ENCODE measurements around the gene GPRIN1.
"Not testable (repeated sequence)": the region's sequence is repeated elsewhere in the genome, so short reads cannot be mapped to it uniquely, and the experiment has no call there.

The GPRIN1 gene

DNA sequence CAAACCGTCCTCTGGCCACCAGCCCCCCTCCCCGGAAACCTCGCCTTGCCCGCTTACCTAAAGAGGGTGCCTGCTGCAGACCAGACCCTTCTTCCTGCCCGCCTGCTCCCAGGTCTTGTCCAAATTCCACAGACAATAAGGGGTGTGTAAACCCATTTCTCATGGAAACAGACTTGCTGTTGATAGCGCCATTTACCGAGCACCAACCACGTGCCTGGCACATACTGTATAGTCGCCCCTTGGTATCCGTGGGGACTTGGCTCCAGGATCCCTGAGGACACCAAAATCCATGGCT, 35.7 kb downstream of the GPRIN1 start:
- no peak for DNase-seq (ENCODE audit: low read depth)

DNA sequence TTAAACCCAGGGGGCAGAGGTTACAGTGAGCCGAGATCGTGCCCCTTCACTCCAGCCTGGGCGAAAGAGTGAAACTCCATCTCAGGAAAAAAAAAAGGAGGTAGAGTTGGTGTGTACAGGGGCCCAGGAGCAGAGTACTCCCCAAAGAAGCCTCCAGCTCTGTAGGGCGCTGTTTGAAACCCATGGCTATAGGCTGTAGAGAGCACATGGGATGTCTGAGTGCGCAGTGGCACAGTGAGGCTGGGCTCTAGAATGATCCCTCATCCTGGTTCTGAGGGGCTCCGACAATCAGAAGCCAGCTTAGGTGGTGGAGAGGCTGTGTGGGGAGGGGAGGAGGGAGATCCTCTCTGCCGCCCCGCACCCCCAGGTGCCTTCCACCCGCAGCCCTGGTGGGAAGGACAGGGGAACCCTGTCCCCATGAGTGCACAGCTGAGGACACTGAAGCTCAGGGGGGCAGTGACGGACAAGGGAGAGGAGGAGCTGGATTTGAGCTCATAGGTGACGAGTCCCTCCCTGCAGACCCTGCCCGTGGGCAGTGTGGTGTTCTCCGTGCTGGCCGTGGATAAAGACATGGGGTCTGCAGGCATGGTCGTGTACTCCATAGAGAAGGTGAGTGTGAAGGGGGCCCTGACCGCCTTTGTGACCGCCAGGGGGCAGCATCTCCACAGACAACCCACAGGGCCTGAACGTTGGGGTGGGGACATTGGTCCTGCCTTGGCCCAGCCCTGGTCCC, 36.2 kb downstream of the GPRIN1 start:
- peak; percentile 21 for DNase-seq (ENCODE audit: low read depth)

DNA sequence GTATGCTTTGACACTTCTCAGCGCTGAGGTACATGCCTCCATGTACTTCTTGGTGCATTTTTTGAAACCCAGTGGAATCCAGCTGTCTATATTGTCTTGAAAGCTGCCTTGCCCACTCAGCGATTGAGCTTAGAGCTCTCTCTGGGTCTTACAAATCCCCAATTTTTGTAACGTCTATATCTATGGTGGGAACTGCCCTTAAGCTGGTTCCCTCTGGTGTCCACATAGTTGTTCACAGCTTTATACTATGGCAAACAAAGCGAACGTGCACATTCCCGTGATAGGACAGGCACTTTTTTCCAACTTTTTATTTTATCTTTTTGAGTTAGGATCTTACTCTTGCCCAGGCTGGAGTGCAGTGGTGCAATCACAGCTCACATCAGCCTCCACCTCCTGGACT, 39.9 kb downstream of the GPRIN1 start:
- DNase-seq (ENCODE audit: low read depth), result peak; percentile 22

DNA sequence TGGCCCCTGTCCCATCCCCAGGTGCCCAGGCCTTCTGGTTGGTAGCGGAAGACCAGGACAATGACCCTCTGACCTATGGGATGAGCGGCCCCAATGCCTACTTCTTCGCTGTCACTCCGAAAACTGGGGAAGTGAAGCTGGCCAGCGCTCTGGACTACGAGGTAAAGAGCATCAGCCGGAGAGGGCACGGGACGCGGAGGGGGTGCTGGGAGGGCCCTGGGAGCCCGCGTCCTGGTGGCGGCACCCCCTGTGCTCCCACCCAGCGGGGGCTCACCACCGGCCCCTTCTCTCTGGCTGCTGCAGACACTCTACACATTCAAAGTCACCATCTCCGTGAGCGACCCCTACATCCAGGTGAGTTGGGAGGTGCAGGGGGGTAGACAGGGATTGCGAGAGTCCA, 41.3 kb downstream of the GPRIN1 start:
- no peak for DNase-seq (ENCODE audit: low read depth)

DNA sequence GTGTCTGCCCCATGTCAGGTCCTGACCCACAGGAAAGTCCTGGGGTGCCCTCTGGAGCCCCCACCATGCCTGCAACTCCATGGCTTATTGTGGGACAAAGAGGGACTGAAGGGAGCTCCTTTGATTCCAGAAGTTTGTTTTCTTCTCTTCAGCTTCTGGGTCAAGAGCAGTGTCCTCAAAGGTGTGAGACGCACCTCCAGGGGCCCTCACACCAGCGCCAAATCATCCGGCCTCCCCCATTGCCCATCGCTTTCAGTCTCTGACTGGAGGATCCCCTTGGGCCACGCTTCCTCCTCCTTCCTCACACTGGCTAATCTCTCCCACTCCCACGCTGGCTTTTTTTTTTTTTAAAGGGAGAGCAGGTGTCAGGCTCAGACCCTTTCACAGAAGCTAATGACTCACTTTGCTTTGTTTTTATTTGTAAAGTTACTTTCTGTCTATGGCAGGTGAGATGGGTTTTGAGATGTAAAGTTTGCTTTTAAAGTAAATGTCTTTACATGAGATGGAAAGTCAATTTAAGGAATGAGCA, 44.1 kb downstream of the GPRIN1 start:
- no peak for DNase-seq (ENCODE audit: low read depth)

DNA sequence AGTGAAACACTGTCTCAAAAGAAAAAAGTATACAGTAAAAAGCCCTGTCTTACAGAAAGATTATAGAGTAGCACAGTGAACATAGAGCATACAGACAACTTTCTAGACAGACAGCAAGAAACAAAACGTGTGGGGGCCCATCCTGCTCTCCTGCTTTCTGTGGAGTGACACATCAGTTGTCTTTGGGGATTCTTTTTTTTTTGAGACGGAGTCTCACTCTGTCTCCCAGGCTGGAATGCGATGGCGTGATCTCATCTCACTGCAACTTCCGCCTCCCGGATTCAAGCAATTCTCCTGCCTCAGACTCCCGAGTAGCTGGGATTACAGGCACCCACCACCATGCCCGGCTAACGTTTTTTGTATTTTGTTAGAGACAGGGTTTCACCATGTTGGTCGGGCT, 46.0 kb downstream of the GPRIN1 start:
- no peak for DNase-seq (ENCODE audit: low read depth)

DNA sequence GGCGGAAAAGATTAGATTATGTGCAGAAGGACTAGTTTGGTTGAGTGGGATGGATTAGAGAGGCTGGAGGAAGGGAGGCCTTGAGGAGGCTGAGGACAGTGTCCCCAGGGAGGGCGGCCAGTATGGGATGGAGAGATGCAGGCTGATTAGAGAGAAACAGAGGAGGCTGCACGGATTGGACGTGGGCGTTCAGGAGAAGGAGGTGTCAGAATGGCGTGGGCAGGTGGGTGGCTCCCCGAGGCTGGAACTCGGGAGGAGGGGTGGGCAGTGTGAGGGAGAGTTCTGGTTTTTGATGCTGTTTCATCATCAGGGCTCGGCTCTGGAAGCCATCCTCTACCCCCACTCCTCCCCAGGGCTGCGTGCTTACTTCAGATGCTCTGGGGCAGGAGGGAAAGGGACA, 47.8 kb downstream of the GPRIN1 start:
- no peak for DNase-seq (ENCODE audit: low read depth)

DNA sequence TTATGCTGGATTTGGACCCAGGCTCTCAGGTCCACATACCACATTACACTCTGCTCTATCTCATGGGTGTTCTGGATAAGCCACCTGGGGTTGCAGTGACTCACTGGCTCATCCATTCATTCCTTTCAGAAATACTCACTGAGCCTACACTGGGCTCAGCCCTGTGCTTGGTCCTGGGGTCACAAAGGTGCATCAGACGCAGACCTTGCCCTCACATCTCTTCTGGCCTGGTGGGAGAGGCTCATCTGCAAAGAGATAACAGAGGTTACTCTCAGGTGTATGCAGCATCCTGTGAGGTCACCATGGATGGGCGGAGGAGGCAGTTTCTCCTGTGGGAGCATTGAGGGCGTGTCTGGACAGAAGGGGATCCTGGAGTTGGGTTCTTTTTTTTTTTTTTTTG, 48.7 kb downstream of the GPRIN1 start:
- no peak for DNase-seq (ENCODE audit: low read depth)

DNA sequence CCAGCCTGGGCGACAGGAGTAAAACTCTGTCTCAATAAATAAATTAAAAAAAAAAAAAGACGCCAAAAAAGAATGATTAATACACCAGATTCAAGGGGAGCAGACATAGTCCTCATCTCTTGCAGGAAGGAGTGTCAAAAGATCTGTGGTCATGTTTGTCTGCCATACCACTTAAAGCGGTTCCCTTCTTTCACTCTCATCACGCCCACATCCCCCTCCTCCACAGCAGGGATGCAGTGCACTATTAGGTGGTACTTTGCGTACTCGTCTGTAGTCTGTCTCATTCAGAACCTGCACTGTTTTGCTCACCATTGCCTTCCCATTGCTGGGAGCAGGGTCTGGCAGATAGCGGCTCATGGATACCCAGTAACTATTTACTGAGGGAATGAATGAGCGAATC, 49.6 kb downstream of the GPRIN1 start:
- DNase-seq (ENCODE audit: low read depth), result no peak

DNA sequence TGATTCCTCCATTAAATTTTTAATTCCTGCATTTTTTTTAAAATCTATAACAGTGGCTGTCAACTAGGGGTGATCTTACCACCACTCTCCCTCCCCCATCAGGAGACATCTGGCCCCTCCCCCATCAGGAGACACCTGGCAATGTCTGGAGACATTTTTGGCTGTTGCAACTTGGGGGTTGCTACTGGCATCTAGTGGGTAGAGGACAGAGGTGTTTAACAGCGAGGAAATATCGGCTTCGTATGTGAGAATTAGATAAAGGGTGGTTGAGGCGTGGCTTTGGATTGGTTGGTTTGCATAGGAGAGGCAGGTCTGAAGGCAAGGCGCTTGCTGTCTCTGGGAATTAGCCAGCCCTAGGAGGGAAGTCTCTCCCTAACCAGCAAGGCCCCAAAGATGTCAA, 50.3 kb downstream of the GPRIN1 start:
- no peak for DNase-seq (ENCODE audit: low read depth)

DNA sequence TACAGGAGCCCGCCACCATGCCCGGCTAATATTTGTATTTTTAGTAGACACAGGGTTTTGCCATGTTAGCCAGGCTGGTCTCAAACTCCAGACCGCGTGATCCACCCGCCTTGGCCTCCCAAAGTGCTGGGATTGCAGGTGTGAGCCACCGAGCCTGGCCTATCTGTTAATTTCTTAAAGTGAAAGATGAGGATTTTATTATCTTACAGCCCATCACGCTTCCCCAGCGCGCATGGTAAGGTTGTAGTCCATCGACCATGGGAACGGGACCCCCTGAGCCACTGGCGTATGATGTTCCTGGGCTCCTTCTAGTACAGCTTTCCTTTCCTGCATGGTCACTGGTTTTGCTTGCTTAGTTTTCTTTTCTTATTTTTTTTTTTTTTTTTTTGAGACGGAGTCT, 52.1 kb downstream of the GPRIN1 start:
- DNase-seq (ENCODE audit: low read depth), result no peak

DNA sequence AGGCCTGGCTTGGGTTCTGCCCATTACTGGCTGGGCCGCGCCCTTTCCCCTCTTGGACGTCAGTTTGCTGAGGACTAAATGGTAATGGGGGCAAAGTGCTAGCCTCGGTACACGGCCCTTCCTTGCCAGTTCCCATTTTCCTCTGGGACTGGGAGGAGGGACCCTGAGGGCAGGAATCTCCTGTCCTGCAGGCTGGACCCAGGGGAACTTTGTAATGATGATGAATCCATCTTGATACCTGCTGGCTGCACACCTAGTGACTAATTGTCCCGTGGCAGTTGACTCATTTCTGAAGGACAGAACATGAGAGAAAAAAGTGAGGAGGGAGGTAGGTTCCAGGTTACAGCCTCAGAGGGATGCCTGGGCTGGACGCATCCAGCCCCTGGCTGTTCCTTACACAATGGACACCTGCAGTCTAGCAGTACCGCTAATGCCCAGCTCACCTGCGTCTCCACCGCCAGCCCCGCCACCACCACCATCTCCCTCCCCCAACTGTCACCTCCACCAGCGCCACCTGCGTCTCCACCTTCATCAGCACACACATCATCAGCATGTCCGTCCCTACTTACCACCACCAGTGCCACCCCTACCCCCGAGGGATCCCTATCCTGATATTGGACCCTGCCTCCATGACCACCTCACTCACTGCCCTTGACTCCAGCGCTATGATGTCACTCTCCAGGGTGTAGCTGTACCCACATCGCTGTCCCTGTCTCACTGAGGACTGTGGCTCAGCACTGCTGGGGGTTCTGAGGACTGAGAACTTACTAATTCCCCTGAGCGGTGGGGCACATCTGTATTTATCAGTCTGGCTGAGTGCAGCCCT, 56.5 kb downstream of the GPRIN1 start:
- DNase-seq (ENCODE audit: low read depth), result no peak

DNA sequence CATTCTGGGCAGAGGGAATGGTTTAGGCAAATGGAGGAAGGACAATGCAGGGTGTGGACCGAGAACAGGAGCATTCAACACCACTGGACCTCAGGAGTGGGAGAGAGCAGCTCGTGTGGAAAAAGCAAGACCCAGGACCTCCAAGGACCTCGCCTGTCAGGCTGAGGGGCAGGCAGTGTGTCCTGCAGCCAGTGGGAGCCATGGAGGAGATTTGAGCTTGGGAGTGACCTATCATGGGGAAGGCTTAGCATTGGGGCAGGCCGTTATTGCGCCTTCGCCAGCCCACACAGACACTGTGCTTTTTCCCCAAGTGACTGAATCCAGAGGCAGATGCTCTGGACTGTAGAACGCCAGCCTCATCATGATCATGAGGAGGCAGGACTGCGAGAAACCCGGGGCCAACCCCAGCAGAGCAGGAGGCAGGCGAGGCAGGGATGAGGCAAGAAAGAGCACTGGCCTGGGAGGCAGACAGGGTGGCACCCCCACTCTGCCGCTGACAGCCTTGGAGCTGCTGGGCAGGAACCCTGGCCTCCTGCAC, 57.6 kb downstream of the GPRIN1 start:
- no peak for DNase-seq (ENCODE audit: low read depth)

DNA sequence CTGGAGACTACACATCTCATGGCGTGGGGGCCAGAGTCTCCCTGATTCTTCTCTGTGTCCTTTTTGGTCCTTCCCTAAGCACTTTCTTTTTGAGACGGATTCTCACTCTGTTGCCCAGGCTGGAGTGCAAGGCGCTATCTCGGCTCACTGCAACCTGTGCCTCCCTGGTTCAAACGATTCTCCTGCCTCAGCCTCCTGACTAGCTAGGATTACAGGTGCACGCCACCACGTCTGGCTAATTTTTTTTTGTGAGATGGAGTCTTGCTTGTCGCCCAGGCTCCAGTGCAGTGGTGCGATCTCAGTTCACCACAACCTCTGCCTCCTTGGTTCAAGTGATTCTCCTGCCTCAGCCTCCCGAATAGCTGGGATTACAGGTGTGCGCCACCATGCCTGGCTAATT, 59.0 kb downstream of the GPRIN1 start:
- not testable (repeated sequence) for DNase-seq (ENCODE audit: low read depth)

DNA sequence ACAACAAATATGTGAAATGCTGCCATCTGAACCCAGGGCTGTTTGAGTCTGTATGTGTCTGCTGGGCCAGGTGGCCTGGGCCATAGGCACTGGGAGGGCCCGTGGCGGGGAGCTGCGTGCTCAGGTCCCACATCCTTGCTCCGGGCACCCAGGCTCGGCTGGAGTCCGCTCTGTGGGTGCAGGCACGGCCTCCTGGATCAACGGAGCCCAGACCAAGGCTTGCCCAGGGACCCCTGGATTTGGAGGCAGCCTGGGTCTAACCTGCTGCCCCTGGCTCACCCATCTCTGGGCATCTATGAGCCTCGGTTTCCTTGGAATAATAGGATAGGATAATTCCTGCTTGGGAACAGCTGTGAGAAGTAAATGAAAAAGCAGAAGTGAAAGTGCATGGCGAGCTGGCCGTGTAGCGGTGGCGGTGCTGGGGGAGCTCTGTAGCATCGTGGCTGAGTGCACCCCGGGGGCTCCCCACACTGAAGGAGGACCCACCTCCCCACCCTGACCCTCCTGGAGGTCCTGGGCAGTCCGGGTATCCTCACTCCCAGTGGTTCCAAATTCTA, 59.6 kb downstream of the GPRIN1 start:
- DNase-seq (ENCODE audit: low read depth), result no peak

DNA sequence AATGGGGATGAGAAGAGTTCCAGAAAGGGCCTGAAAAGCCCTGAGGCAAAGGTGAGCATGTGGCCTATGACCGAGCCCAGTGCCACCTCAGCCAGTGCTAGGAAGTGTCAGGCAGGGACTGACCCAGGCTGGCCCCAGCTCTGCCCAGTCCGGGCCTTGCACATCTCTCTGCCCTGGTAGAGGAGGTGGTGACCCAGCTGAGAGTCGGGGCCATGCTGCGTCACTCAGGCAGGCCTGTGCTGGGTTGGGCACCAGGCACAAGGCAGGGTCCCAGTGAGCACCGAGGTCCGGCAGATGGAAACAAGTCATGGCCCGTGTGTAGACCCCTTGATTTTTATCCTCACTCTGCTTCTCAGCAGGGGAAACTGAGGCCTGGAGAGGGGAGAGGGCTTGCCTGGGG, 60.1 kb downstream of the GPRIN1 start:
- DNase-seq (ENCODE audit: low read depth), result no peak

DNA sequence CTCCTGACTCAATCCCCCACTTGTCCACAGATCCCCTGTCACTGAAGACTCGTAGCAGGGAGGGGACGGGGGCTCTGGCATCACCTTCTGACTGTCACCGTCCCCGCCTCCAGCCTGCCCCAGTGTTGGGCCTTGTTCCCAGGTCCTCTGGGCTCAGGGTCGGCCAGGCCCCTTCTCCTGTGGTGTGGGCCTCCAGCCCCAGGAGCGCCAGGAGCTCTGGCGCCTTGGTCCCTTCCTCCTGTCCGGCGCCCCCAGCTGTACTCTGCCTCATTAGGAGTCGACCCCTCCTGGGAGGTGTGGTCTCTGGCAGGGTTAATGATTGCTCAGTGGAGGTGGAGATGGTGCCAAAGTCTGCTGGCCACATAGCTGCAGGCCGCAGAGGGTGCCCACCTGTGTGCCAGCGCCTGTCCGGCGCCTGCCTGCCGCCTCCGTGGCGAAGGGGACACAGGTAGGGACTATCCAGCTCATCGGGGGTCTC, 61.0 kb downstream of the GPRIN1 start, which contains the start of gene CDHR2:
CDHR2 (plus strand) TSS at position 376 of the 478 bp plus-strand sequence. CDS start 16,011 bp downstream, outside the sequence.
- no peak for DNase-seq (ENCODE audit: low read depth)

DNA sequence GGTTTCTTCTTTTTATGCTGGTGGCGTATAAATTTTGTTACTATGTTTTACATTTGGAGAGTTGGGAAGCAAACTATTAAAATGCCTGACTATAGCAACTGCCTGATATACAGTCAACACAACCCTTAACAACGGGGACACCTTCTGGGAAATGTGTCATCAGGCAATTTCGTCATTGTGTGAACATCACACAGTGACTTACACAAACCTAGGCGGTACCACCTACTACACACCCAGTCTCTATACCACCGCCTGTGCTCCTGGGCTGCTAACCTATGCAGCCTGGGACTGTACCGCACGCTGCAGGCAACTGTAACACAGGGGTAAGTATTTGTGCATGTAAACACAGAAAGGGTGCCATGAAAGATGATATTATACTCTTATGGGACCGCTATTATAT, 62.2 kb downstream of the GPRIN1 start:
- no peak for DNase-seq (ENCODE audit: low read depth)

Measured in fibroblast of gingiva (primary cell).